Stimulated activated CD8-positive, alpha-beta memory T cell treated with anti-CD3 and anti-CD28 coated beads, Interleukin-12 subunit alpha, Interleukin-12 subunit beta, amount 100 ng/mL, for 24 hours (primary cell): ENCODE measurements around the gene TMEM132A.

Source experiments
- DNase-seq: peaks from one replicate; pipeline ENCODE4 v3.0.0-alpha.2; 2020; ENCODE audit errors: extremely low read depth

The TMEM132A gene, protein sequence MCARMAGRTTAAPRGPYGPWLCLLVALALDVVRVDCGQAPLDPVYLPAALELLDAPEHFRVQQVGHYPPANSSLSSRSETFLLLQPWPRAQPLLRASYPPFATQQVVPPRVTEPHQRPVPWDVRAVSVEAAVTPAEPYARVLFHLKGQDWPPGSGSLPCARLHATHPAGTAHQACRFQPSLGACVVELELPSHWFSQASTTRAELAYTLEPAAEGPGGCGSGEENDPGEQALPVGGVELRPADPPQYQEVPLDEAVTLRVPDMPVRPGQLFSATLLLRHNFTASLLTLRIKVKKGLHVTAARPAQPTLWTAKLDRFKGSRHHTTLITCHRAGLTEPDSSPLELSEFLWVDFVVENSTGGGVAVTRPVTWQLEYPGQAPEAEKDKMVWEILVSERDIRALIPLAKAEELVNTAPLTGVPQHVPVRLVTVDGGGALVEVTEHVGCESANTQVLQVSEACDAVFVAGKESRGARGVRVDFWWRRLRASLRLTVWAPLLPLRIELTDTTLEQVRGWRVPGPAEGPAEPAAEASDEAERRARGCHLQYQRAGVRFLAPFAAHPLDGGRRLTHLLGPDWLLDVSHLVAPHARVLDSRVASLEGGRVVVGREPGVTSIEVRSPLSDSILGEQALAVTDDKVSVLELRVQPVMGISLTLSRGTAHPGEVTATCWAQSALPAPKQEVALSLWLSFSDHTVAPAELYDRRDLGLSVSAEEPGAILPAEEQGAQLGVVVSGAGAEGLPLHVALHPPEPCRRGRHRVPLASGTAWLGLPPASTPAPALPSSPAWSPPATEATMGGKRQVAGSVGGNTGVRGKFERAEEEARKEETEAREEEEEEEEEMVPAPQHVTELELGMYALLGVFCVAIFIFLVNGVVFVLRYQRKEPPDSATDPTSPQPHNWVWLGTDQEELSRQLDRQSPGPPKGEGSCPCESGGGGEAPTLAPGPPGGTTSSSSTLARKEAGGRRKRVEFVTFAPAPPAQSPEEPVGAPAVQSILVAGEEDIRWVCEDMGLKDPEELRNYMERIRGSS

GRCh38 chr11:60924110-60924905 is at the start of gene TMEM132A:
Gene TMEM132A (plus strand): TSS chr11:60924460. CDS start chr11:60924634, 174 bp downstream.
- no peak for DNase-seq

GRCh38 chr11:60875366-60876167 is 48.7 kb upstream of the TMEM132A start:
- DNase-seq, result no peak

DNA sequence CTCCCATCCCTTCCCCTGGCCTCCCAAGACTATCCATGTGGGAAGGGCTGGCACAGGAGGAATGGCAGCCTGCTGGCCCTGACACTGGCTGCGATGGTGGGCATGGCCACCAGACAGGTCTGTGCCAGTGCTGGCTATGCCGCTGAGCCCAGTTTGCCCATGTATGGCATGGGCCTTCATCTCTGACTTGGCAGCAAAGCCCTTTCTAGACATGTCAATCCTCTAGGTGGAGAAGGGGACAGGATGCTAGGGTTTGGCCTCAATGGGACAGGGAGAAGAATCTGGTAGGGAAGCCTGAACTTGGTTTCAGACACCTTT is 48.1 kb upstream of the TMEM132A start:
- DNase-seq, result no peak

GRCh38 chr11:60878245-60879101 is 45.8 kb upstream of the TMEM132A start:
- no peak for DNase-seq

- no peak for DNase-seq
These were observed 45.2 kb upstream of the TMEM132A start for GRCh38 chr11:60879104-60879503.

DNA sequence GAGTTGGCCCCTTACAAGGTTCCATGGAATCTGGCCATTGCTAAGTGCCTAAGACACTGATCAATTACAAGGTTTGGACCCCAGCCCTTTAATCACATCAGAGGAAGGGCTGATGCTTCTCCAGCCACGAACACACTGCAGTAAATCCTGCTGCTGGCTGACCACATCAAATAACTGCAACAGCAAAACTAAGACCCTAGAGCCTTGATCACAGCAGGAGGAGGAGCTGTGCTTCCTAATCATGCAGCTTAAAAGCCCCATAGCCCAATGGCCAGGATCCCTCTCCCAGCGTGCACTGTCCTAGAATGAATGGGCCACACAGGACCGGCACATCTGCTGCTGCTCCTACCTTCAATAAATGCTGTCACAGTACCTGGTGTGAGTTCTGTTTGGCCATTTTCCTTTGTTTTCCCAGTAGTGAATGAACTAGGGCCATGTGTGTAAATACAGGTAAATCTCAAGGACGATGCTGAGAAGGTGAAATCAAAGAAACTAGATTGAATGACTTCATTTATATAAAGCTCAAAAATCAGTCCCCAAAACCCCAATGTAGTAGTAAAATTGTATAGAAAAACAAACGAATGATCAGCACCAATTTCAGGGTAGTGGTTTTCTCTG is 44.2 kb upstream of the TMEM132A start:
- DNase-seq, result no peak

DNA sequence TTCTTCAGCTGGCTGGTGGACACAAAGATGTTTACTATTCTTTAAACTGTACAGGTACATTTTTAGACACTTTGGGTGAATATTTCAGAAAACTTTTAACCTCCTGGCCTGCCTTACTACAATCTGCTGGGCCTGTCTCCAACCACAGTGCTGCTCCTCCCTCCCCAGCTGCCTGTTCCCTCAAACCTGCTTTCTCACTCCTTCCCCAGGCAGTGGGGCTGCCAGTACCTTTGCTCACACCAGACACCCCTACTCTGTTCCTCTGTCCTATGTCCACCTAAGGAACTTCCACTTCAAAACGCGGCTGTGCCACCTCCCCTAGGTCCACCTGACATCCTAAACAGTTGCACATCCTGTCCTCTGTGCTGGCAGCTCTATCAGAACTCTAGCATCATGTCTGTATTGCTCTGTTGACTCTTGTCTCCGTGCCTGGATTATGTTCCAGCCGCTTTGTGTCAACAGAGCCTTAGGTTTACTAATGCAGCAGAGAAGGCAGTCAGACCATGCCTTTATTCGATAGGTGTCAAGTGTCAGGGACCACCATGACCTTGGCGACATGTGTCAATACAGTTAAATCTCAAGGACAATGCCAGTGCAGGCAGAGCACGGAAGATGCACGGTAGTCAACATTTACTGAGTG is 43.5 kb upstream of the TMEM132A start:
- no peak for DNase-seq

DNA sequence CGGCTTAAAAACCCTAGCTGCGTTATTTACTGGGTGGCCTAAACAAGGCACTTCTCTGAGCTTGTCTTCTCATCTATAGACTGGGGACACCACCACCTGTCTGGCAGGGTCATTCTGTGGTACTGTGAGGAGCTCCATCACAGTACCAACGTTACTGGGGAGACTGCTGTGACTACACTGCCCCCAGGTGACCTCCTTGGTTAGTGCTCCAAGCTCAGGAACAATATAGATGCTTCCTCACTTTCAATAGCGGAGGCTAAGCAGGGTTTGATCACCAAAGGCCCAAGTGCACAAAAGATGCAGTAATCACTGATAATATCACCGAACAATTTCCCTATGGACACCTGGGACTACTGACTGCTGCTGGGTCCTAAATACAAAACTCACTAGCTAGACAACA is 36.7 kb upstream of the TMEM132A start:
- DNase-seq, result no peak

- DNase-seq, result no peak
These were observed 34.4 kb upstream of the TMEM132A start for GRCh38 chr11:60889869-60890311.

GRCh38 chr11:60890696-60891095 is 33.6 kb upstream of the TMEM132A start:
- no peak for DNase-seq

- DNase-seq, result no peak
These were observed 33.0 kb upstream of the TMEM132A start for GRCh38 chr11:60891103-60891741.

DNA sequence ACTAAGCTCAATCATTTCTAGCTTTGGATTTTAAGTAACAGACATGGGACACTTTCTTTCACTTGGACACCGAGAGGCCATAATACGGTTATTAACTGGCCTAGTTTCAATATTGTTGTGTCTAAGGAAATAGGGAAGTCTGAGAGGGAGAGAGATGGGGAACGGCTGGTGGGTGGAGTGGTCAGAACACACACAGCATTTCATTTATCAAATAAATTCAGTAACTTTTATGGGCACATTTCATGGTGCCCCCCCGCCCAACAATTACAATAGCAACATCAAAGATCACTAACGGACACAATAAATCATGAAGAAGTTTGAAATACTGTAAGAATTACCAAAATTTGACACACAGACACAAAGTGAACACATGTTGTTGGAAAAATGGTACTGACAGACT is 28.6 kb upstream of the TMEM132A start:
- DNase-seq, result no peak

DNA sequence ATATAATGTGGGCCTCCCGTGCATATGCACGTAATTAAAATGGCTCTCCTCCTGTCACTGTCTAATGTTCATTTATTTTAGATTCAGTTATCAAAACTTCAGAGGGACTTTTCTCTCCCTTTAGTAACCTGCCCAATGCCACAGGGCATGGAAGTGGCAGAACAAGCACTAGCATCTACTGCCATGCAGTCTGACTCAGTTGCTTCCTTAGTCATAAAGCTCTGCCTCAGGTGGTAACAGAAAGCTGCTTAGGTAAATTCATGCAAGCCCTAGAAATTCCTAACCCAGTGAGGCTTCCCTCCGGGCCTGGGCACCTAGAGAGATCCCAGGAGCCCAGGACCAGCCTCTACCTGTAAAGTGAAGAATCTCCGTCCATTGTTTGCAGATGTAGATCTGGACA is 26.8 kb upstream of the TMEM132A start:
- DNase-seq, result no peak

- DNase-seq, result no peak
These were observed 25.0 kb upstream of the TMEM132A start for GRCh38 chr11:60899046-60899936.

DNA sequence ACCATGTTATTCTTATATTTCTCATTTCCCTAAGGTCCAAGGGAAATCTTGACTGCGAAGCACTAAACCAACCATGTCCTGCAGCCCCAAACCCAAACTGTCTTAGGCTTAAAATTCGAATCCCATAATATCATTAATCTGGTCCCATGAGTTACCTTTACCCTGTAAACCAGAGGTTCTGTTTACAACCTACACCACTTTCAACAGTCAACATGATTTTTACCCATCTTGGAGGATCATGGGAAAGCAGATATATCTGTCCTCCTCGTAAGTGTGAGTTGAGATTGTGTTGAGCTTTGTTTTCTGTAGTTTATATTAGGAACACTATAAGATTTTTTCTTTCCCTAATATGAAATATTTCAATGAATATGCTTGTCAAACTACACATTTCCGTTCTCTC is 24.3 kb upstream of the TMEM132A start:
- no peak for DNase-seq

- no peak for DNase-seq
These were observed 23.4 kb upstream of the TMEM132A start for GRCh38 chr11:60900673-60901404.

- no peak for DNase-seq
These were observed 21.6 kb upstream of the TMEM132A start for GRCh38 chr11:60902625-60903024.
